HG02571 (cell line): Measurements from ENCODE around the gene RANBP10.
"Not testable (repeated sequence)": the region's sequence is repeated elsewhere in the genome, so short reads cannot be mapped to it uniquely, and the experiment has no call there.

Experiments
- ATAC-seq: cut with Tn5 transposase; IDR thresholded peaks from one replicate; pipeline ENCODE4 v1.9.1; 2021; ENCODE audit warnings: mild to moderate bottlenecking, moderate library complexity; ENCODE audit not compliant: unreplicated experiment

RANBP10 gene

GRCh38 chr16:67806428-67807147 lies at the start of gene RANBP10, which contains the start of gene TSNAXIP1:
TSS of gene RANBP10 (minus strand) at chr16:67806560. CDS start at chr16:67806536, 24 bp downstream.
TSS of gene TSNAXIP1 (plus strand) at chr16:67806889. CDS start at chr16:67807150, 261 bp downstream.
- ATAC-seq = peak; percentile 92

- ATAC-seq = no peak
These were observed 49.4 kb upstream of the RANBP10 start for GRCh38 chr16:67855789-67856188.

- ATAC-seq = no peak
These were observed 47.3 kb upstream of the RANBP10 start for GRCh38 chr16:67853670-67854069.

- no peak for ATAC-seq
These were observed 41.8 kb upstream of the RANBP10 start for GRCh38 chr16:67848118-67848517.

- ATAC-seq = peak; percentile 29
These were observed 40.9 kb upstream of the RANBP10 start, which contains the start of gene CENPT for GRCh38 chr16:67847064-67847861. TSS of gene CENPT (minus strand) at chr16:67847693. CDS start at chr16:67833859, 13,834 bp downstream.

- ATAC-seq = peak; percentile 54
These were observed 40.1 kb upstream of the RANBP10 start, which contains the start of gene NUTF2 for GRCh38 chr16:67846320-67847063. TSS of gene NUTF2 (plus strand) at chr16:67846933. CDS start at chr16:67865131, 18,198 bp downstream.

GRCh38 chr16:67846063-67846319 lies 39.6 kb upstream of the RANBP10 start:
- no peak for ATAC-seq

- ATAC-seq = no peak
These were observed 39.1 kb upstream of the RANBP10 start for GRCh38 chr16:67845291-67846062.

- ATAC-seq = no peak
These were observed 38.1 kb upstream of the RANBP10 start for GRCh38 chr16:67844497-67844896.

- no peak for ATAC-seq
These were observed 37.0 kb upstream of the RANBP10 start for GRCh38 chr16:67843343-67843765.

GRCh38 chr16:67842509-67843342 lies 36.4 kb upstream of the RANBP10 start:
- ATAC-seq = peak; percentile 13

- ATAC-seq = peak; percentile 46
These were observed 35.6 kb upstream of the RANBP10 start, which contains the start of gene THAP11 for GRCh38 chr16:67841816-67842508. TSS of gene THAP11 (plus strand) at chr16:67842320. CDS start at chr16:67842555, 235 bp downstream.

- no peak for ATAC-seq
These were observed 34.9 kb upstream of the RANBP10 start for GRCh38 chr16:67841198-67841815.

- ATAC-seq = no peak
These were observed 31.5 kb upstream of the RANBP10 start for GRCh38 chr16:67837811-67838210.

- not testable (repeated sequence) for ATAC-seq
These were observed 30.8 kb upstream of the RANBP10 start for GRCh38 chr16:67837190-67837589.

GRCh38 chr16:67834242-67834614 lies 27.9 kb upstream of the RANBP10 start:
- ATAC-seq = no peak

- ATAC-seq = peak; percentile 94
These were observed 27.3 kb upstream of the RANBP10 start for GRCh38 chr16:67833415-67834241.

GRCh38 chr16:67833030-67833414 lies 26.7 kb upstream of the RANBP10 start:
- ATAC-seq = no peak
